Gastrocnemius medialis (tissue), 4 donors: ENCODE data around the gene FSD2. TPM values are rescaled to one million over a fixed set of nuclear protein-coding genes. Genes with fewer than 3 reads are reported as not detected.

Experiments used
- ATAC-seq, 2 donors: fragments of 150-250 bp; one replicate each; pipeline ENCODE4 v1.9.1; 2016
- DNase-seq, 2 donors: peaks; one replicate each; pipeline ENCODE4 v3.0.0-alpha.2; 2019
- H3K27ac ChIP-seq, 4 donors: fragments of 200-600 bp; sonication (generic); 1 replicate in 1 of 4; 2 replicates in 3 of 4; pipeline ENCODE4 v1.5.1; 2016 to 2018; ENCODE audit warnings: mild to moderate bottlenecking in 2 of 4, moderate library complexity in 1 of 4
- H3K27me3 ChIP-seq, 3 donors: fragments of 200-600 bp; sonication (generic) in 2 of 3; 1 replicate in 1 of 3; 2 replicates in 2 of 3; pipeline versions ENCODE4 v1.5.1 to v1.6.0; 2016 to 2019; ENCODE audit warnings: mild to moderate bottlenecking in 1 of 3, moderate library complexity in 1 of 3
- H3K36me3 ChIP-seq, 2 donors: fragments of 200-600 bp; sonication (generic) in 1 of 2; one replicate each; pipeline ENCODE4 v1.5.1; 2017 to 2018
- H3K4me1 ChIP-seq, 2 donors: fragments of 200-600 bp; sonication (generic) in 1 of 2; one replicate each; pipeline ENCODE4 v1.5.1; 2016 to 2017; ENCODE audit warnings: mild to moderate bottlenecking in 2 of 2
- H3K4me3 ChIP-seq, 4 donors: fragments of 200-600 bp; sonication (generic) in 3 of 4; 1 replicate in 1 of 4; 2 replicates in 3 of 4; pipeline ENCODE4 v1.5.1; 2016 to 2019; ENCODE audit warnings: mild to moderate bottlenecking in 2 of 4
- H3K9me3 ChIP-seq, 3 donors: fragments of 200-600 bp; sonication (generic) in 2 of 3; 1 replicate in 1 of 3; 2 replicates in 2 of 3; pipeline ENCODE4 v1.5.1; 2016 to 2019
- POLR2A ChIP-seq, 2 donors: fragments of 450-650 bp; IDR thresholded peaks; one replicate each; pipeline ENCODE4 v1.6.1; 2017; ENCODE audit warnings: antibody characterized with exemption in 2 of 2, mild to moderate bottlenecking in 2 of 2, moderate library complexity in 2 of 2
- in situ Hi-C, 4 donors: fragments of 200-750 bp; cut with MboI; loops; one replicate each; pipeline versions ENCODE4 v1.15.0 to v1.8.0; 2017; ENCODE audit warnings: low sequenced_read_pairs in 4 of 4
- intact Hi-C: fragments of 100-400 bp; cut with DNase I; formaldehyde crosslinking; loops from one replicate; pipeline ENCODE4 v1.15.1; 2023; ENCODE audit warnings: low total_unique reads
- total RNA-seq, 4 donors: library from RNA; depleted of rRNA; stranded (reverse); fragments of >200 nt; gene quantifications; one replicate each; pipeline versions ENCODE4 v1.1.0 to v1.2.3, GENCODE V29; 2016
- TF ChIP-seq, protein P1 (sequence below), 5 experiments: fragments of 450-650 bp in 3 of 5; fragments of 200-600 bp in 2 of 5; sonication (generic) in 2 of 5; IDR thresholded peaks in 4 of 5; conservative IDR thresholded peaks in 1 of 5; 1 replicate in 4 of 5; 2 replicates in 1 of 5; pipeline ENCODE4 v1.5.1; 2016 to 2019; ENCODE audit warnings: antibody characterized with exemption in 5 of 5, mild to moderate bottlenecking in 3 of 5, moderate library complexity in 3 of 5

FSD2 gene
- total RNA-seq, 4 donors from 2014 or later: 3.9 to 18.5 (median 6.6) TPM

DNA sequence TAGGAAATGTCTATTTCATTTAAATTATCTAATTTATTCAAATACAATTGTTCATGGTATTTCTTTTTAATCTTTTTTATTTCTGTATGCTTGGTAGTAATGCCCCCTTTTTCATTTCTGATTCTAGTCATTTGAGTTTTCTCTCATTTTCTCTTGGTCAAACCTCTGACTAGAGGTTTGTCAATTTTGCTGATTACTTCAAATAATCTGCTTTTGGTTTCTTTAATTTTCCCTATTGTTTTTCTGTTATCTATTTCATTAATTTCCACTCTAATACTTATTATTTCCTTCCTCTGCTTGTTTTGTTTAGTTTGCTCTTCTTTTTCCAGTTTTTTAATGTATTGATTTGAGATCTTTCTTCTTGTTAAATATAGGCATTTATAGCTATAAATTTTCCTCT is 12.1 kb downstream of the FSD2 start:
- intact Hi-C loops (no loop called here), in situ Hi-C loops (no loop called here)
- Histone ChIP-seq H3K27ac (peak overlapping the region; percentile 92 to 99 (median 96)), H3K9me3 (no peaks in the 10 kb centered on the region), H3K4me1 (peaks cover 8 to 12% of the 10 kb centered on the region in 2 donors), H3K36me3 (no peaks in the 10 kb centered on the region), H3K27me3 (no peaks in the 10 kb centered on the region), H3K4me3 (no peak overlapping the region)
- DNase-seq (no peak), ATAC-seq (no peak)
- no peak for TF ChIP-seq POLR2A (IDR thresholded peaks at IDR 0.05)
- TF ChIP-seq, protein P1, sequence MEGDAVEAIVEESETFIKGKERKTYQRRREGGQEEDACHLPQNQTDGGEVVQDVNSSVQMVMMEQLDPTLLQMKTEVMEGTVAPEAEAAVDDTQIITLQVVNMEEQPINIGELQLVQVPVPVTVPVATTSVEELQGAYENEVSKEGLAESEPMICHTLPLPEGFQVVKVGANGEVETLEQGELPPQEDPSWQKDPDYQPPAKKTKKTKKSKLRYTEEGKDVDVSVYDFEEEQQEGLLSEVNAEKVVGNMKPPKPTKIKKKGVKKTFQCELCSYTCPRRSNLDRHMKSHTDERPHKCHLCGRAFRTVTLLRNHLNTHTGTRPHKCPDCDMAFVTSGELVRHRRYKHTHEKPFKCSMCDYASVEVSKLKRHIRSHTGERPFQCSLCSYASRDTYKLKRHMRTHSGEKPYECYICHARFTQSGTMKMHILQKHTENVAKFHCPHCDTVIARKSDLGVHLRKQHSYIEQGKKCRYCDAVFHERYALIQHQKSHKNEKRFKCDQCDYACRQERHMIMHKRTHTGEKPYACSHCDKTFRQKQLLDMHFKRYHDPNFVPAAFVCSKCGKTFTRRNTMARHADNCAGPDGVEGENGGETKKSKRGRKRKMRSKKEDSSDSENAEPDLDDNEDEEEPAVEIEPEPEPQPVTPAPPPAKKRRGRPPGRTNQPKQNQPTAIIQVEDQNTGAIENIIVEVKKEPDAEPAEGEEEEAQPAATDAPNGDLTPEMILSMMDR (IDR thresholded peaks at IDR 0.05 in 4 of 5, conservative IDR thresholded peaks at IDR 0.05 in 1 of 5): no peak

DNA sequence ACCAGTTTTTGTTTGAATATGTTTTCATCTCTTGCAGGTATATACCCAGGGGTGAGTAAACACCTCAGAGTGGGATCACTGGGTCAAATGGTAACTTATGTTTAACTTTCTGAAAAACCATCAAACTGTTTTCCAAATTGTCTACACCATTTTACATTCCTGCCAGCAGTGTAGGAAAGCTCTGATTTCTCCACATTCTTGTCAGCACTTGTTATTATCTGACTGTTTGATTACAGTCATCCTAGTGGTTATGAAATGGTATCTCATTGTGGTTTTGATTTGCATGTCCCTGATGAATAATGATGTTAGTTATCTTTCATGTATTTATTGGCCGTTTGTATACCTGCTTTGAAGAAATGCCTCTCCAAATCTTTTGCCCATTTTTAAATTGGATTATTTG is 13.8 kb downstream of the FSD2 start:
- intact Hi-C loops: no loop called here

GRCh38 chr15:82790321-82790720 is 15.5 kb downstream of the FSD2 start:
- Histone ChIP-seq H3K9me3 (no peaks in the 10 kb centered on the region), H3K27ac (peak overlapping the region; percentile 48 to 99 (median 66)), H3K4me1 (peaks cover 0 to 3% of the 10 kb centered on the region in 2 donors), H3K4me3 (no peak overlapping the region), H3K27me3 (no peaks in the 10 kb centered on the region), H3K36me3 (peaks cover 0 to 5% of the 10 kb centered on the region in 2 donors)
- in situ Hi-C loops: no loop called here
- TF ChIP-seq POLR2A (IDR thresholded peaks at IDR 0.05): no peak
- TF ChIP-seq, protein P1 (IDR thresholded peaks at IDR 0.05 in 4 of 5, conservative IDR thresholded peaks at IDR 0.05 in 1 of 5): no peak
- no peak for DNase-seq
- no peak for ATAC-seq
- intact Hi-C loops: no loop called here

More for the DNA sequence above, 13.8 kb downstream of the FSD2 start:
- H3K36me3 ChIP-seq: no peaks in the 10 kb centered on the region
- TF ChIP-seq, protein P1 (IDR thresholded peaks at IDR 0.05 in 4 of 5, conservative IDR thresholded peaks at IDR 0.05 in 1 of 5): no peak
- TF ChIP-seq POLR2A (IDR thresholded peaks at IDR 0.05): no peak
- no peaks in the 10 kb centered on the region for H3K27me3 ChIP-seq
- no peak for ATAC-seq
- no peak for DNase-seq
- peaks cover 7 to 8% of the 10 kb centered on the region in 2 donors for H3K4me1 ChIP-seq
- in situ Hi-C loops: no loop called here
- H3K9me3 ChIP-seq: no peaks in the 10 kb centered on the region
- H3K4me3 ChIP-seq: no peak overlapping the region
- peak overlapping the region; percentile 92 to 99 (median 96) for H3K27ac ChIP-seq

DNA sequence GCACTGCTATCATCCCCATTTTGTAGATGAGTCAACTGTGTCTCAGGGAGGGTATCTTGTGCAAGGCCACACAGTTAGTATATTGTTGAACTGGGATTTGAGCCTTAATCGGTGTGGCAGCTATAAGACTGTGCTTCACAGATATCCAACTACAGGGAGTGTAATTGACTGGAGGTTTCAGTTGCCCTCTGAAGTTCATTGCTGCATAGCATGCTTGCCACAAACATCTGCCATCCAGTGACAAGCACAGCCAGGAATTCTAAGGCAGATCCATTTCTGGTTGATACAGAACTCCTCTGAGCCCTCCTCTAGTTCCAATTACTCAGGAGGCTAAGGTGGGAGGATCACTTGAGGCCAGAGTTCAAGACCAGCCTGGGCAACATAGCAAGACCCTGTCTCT is 16.4 kb downstream of the FSD2 start:
- TF ChIP-seq, protein P1 (IDR thresholded peaks at IDR 0.05 in 4 of 5, conservative IDR thresholded peaks at IDR 0.05 in 1 of 5): no peak
- no peak for TF ChIP-seq POLR2A (IDR thresholded peaks at IDR 0.05)
- intact Hi-C loops: no loop called here
- Histone ChIP-seq H3K36me3 (peaks cover 0 to 5% of the 10 kb centered on the region in 2 donors), H3K4me3 (no peak overlapping the region), H3K27ac (peak overlapping the region; percentile 48 to 99 (median 66)), H3K27me3 (no peaks in the 10 kb centered on the region), H3K9me3 (no peaks in the 10 kb centered on the region), H3K4me1 (peaks cover 0 to 3% of the 10 kb centered on the region in 2 donors)
- ATAC-seq: no peak
- in situ Hi-C loops: no loop called here
- DNase-seq: no peak

DNA sequence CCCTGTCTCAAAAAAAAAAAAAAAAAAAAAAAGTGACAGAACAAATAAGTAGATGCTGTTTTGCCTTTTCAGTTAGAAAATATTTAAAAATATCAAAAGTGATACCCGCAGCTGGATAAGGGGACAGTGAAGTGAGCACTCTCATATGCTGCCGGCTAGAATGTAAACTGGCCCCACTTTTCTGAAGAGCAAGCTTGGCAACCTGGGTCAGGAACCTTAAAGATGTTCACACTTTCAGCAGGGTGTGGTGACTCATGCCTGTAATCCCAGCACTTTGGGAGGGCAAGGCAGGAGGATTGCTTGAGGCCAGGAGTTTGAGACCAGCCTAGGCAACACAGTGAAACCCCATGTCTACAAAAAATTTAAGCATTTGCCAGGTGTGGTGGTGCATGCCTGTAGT is 17.4 kb downstream of the FSD2 start:
- Histone ChIP-seq H3K4me1 (peaks cover 0 to 3% of the 10 kb centered on the region in 2 donors), H3K27me3 (no peaks in the 10 kb centered on the region), H3K27ac (peak overlapping the region; percentile 48 to 70 (median 66)), H3K9me3 (no peaks in the 10 kb centered on the region), H3K4me3 (no peak overlapping the region), H3K36me3 (peaks cover 0 to 5% of the 10 kb centered on the region in 2 donors)
- intact Hi-C loops (no loop called here), in situ Hi-C loops (no loop called here)
- DNase-seq (no peak), ATAC-seq (no peak)
- TF ChIP-seq, protein P1 (IDR thresholded peaks at IDR 0.05 in 4 of 5, conservative IDR thresholded peaks at IDR 0.05 in 1 of 5): no peak
- TF ChIP-seq POLR2A (IDR thresholded peaks at IDR 0.05): no peak
